Smooth muscle cell of bladder (primary cell): Measurements from ENCODE around the gene ATP11A. TPM values are rescaled to one million over a fixed set of nuclear protein-coding genes. Genes with fewer than 3 reads are reported as not detected.

Source experiments
- total RNA-seq: library from RNA; depleted of rRNA; stranded (reverse); fragments of >200 nt; gene quantifications from 2 replicates; pipeline ENCODE4 v1.2.3, GENCODE V29; 2014

Gene ATP11A
- total RNA-seq, result 6.3 and 10.1 TPM in 2 replicates

DNA sequence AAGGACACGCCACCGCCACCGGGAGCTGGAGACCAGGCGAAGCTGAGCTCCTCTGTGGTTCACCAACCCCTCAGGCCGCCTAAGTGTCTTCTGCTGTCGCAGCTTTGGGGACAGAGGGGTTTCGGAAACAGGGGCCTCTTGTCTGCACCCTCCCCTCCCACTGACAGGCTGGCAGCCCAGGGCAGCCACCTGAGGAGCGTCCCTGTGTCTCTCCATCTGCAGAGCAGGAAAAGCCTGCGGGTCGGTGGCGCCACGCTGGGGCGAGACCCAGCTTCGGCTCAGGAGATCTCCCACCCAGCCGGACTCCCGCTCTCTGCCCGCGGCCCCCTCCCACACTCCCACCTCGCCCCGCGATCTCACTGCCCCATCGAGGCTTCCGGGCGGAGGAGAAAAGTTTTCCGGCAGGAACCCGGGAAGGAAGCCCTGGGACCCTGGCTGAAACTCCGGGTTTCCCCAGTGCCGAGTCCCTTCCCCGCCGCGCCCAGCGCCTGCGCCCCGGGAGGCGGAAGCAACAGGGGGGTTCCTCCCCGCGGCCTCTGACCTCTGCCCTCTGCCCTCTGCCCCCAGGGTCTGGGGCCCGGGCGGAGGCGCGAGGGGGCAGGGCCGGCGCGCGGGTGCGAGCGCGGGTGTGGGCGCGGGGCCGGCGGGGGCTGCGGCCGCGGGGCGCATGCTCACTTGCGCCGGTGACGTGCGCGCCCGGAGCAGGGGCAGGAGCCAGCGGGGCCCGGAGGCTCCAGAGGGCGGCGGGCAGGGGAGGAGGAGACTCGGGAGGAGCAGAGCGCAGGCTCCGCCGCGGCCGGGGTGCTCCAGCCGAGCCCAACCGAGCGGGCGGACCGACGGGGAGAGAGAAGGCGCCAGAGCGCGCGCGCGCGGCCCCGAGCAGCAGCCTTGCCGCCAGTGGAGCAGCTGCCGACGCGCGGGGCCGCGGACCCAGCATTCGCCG lies at the start of gene ATP11A:
TSS of gene ATP11A (plus strand) at position 736 of the 943 bp plus-strand sequence. CDS start 379 bp downstream, outside the sequence.

Other genes with a start within 250 kb of the ATP11A start
- 10.0 and 10.5 TPM in 2 replicates for gene TUBGCP3, start 101.9 kb upstream of the ATP11A start, total RNA-seq